ENCODE measurements around the gene MRPL18. TPM values are rescaled to one million over a fixed set of nuclear protein-coding genes. Genes with fewer than 3 reads are reported as not detected.
"Not testable (repeated sequence)": the region's sequence is repeated elsewhere in the genome, so short reads cannot be mapped to it uniquely, and the experiment has no call there.

MRPL18 gene
- total and polyA plus RNA-seq, 2 donors, result 62.8 to 85.9 TPM

GRCh38 chr6:159806021-159806458, 15.8 kb downstream of the MRPL18 start:
- no peak for DNase-seq (ENCODE audit: low read depth in 6 of 9, low spot score in 9 of 9)

GRCh38 chr6:159807150-159807858, 17.0 kb downstream of the MRPL18 start:
- no peak for DNase-seq (ENCODE audit: low read depth in 6 of 9, low spot score in 9 of 9)
- H3K27me3 ChIP-seq (ENCODE audit: control insufficient read depth in 2 of 2, insufficient read depth in 1 of 2, low read length in 1 of 2), result no peaks in the 10 kb centered on the region
- no peaks in the 10 kb centered on the region for H3K36me3 ChIP-seq (ENCODE audit: control insufficient read depth in 2 of 2, insufficient read depth in 2 of 2, low read length in 1 of 2)
- H3K9me3 ChIP-seq (ENCODE audit: control insufficient read depth in 2 of 2, insufficient read depth in 1 of 2, low read length in 1 of 2), result no peaks in the 10 kb centered on the region
- no peaks in the 10 kb centered on the region for H3K4me1 ChIP-seq (ENCODE audit: control insufficient read depth in 2 of 2, insufficient read depth in 2 of 2, low read length in 2 of 2)
- WGBS, result 98% methylated on average over 5 of the region's 5 CpGs
- no peak overlapping the region for H3K4me3 ChIP-seq (ENCODE audit: low read length in 2 of 2)
- no peak overlapping the region for H3K27ac ChIP-seq (ENCODE audit: low read depth in 1 of 2, low read length in 1 of 2)

More at GRCh38 chr6:159806021-159806458, 15.8 kb downstream of the MRPL18 start:
- H3K27ac ChIP-seq (ENCODE audit: low read depth in 1 of 2, low read length in 1 of 2), result no peak overlapping the region
- H3K4me1 ChIP-seq (ENCODE audit: control insufficient read depth in 2 of 2, insufficient read depth in 2 of 2, low read length in 2 of 2), result no peaks in the 10 kb centered on the region
- no peak overlapping the region for H3K4me3 ChIP-seq (ENCODE audit: low read length in 2 of 2)
- H3K9me3 ChIP-seq (ENCODE audit: control insufficient read depth in 2 of 2, insufficient read depth in 1 of 2, low read length in 1 of 2), result no peaks in the 10 kb centered on the region
- 96% methylated on average over 9 of the region's 9 CpGs for WGBS
- H3K27me3 ChIP-seq (ENCODE audit: control insufficient read depth in 2 of 2, insufficient read depth in 1 of 2, low read length in 1 of 2), result no peaks in the 10 kb centered on the region
- H3K36me3 ChIP-seq (ENCODE audit: control insufficient read depth in 2 of 2, insufficient read depth in 2 of 2, low read length in 1 of 2), result no peaks in the 10 kb centered on the region

DNA sequence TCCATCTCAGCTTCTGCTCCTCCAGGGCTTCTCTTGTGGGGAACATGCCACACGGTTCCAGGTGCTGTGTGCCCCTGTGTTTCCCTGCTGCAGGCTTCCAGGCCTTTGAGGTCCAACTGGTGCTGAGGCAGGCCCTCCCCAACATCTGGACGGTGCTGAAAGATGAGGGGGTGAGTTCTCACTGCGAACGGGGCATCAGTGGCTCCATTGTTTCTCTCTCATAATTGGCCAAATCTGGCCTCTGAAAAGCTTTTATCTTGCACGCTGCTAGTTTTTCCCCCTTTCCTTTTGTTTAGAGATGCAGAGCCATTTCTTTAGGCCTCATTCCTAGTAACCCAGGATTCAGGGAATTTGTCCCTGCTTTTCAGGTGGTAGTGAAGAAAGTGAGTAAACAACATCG, 18.4 kb downstream of the MRPL18 start:
- H3K27me3 ChIP-seq (ENCODE audit: control insufficient read depth in 2 of 2, insufficient read depth in 1 of 2, low read length in 1 of 2), result no peaks in the 10 kb centered on the region
- DNase-seq (ENCODE audit: low read depth in 6 of 9, low spot score in 9 of 9), result no peak
- H3K4me1 ChIP-seq (ENCODE audit: control insufficient read depth in 2 of 2, insufficient read depth in 2 of 2, low read length in 2 of 2), result no peaks in the 10 kb centered on the region
- H3K27ac ChIP-seq (ENCODE audit: low read depth in 1 of 2, low read length in 1 of 2), result no peak overlapping the region
- no peaks in the 10 kb centered on the region for H3K36me3 ChIP-seq (ENCODE audit: control insufficient read depth in 2 of 2, insufficient read depth in 2 of 2, low read length in 1 of 2)
- H3K9me3 ChIP-seq (ENCODE audit: control insufficient read depth in 2 of 2, insufficient read depth in 1 of 2, low read length in 1 of 2), result no peaks in the 10 kb centered on the region
- 88% methylated on average over 6 of the region's 6 CpGs for WGBS
- no peak overlapping the region for H3K4me3 ChIP-seq (ENCODE audit: low read length in 2 of 2)

DNA sequence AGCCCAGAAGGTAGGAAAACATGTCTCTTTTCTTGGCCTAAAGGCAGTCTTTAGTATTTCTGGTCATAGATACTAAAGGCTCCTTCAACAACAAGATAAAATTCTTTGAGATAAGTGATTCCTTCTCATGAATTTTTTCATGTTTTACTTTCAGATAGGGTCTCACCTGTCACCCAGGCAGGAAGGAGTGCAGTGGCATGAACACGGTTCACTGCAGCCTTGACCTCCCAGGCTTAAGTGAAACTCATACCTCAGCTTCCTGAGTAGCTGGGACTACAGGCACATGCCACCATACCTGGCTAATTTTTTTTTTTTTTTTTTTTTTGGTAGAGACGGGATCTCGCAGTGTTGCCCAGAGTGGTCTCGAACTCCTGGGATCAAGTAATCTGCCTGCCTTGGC, 18.9 kb downstream of the MRPL18 start:
- no peaks in the 10 kb centered on the region for H3K9me3 ChIP-seq (ENCODE audit: control insufficient read depth in 2 of 2, insufficient read depth in 1 of 2, low read length in 1 of 2)
- H3K27ac ChIP-seq (ENCODE audit: low read depth in 1 of 2, low read length in 1 of 2), result no peak overlapping the region
- H3K36me3 ChIP-seq (ENCODE audit: control insufficient read depth in 2 of 2, insufficient read depth in 2 of 2, low read length in 1 of 2), result no peaks in the 10 kb centered on the region
- WGBS, result 81% methylated on average over 4 of the region's 4 CpGs
- H3K4me3 ChIP-seq (ENCODE audit: low read length in 2 of 2), result no peak overlapping the region
- no peaks in the 10 kb centered on the region for H3K27me3 ChIP-seq (ENCODE audit: control insufficient read depth in 2 of 2, insufficient read depth in 1 of 2, low read length in 1 of 2)
- no peak for DNase-seq (ENCODE audit: low read depth in 6 of 9, low spot score in 9 of 9)
- no peaks in the 10 kb centered on the region for H3K4me1 ChIP-seq (ENCODE audit: control insufficient read depth in 2 of 2, insufficient read depth in 2 of 2, low read length in 2 of 2)

DNA sequence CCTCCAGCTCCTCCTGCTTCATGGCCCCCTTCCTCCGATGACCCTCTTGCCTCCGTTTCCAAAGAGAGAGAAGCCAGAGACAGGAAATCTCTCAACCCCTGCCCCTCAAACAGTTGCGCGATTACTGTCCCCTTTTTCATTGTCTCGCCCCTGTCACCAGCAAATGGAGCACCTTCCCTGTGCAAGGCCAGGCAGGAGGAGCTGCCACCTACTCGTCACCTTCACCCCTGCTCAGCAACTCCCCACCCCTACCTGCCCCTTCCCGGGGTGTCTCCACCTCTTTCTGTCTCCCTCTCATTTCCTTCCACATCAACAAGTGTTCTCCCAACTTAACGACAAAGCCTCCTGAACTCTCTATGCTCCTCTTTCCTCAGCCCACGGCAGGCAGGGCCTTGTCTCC, 23.5 kb downstream of the MRPL18 start:
- Histone ChIP-seq H3K4me1 (ENCODE audit: control insufficient read depth in 2 of 2, insufficient read depth in 2 of 2, low read length in 2 of 2) (peaks cover under 1 to 18% of the 10 kb centered on the region in 2 donors), H3K9me3 (ENCODE audit: control insufficient read depth in 2 of 2, insufficient read depth in 1 of 2, low read length in 1 of 2) (no peaks in the 10 kb centered on the region), H3K27me3 (ENCODE audit: control insufficient read depth in 2 of 2, insufficient read depth in 1 of 2, low read length in 1 of 2) (no peaks in the 10 kb centered on the region), H3K4me3 (ENCODE audit: low read length in 2 of 2) (no peak overlapping the region), H3K36me3 (ENCODE audit: control insufficient read depth in 2 of 2, insufficient read depth in 2 of 2, low read length in 1 of 2) (no peaks in the 10 kb centered on the region), H3K27ac (ENCODE audit: low read depth in 1 of 2, low read length in 1 of 2) (no peak overlapping the region)
- DNase-seq (ENCODE audit: low read depth in 6 of 9, low spot score in 9 of 9), result no peak
- 90% methylated on average over 9 of the region's 9 CpGs for WGBS

GRCh38 chr6:159815410-159815809, 25.1 kb downstream of the MRPL18 start:
- H3K9me3 ChIP-seq (ENCODE audit: control insufficient read depth in 2 of 2, insufficient read depth in 1 of 2, low read length in 1 of 2), result no peaks in the 10 kb centered on the region
- no peak for DNase-seq (ENCODE audit: low read depth in 6 of 9, low spot score in 9 of 9)
- H3K36me3 ChIP-seq (ENCODE audit: control insufficient read depth in 2 of 2, insufficient read depth in 2 of 2, low read length in 1 of 2), result peaks cover 0 to 3% of the 10 kb centered on the region in 2 donors
- H3K4me3 ChIP-seq (ENCODE audit: low read length in 2 of 2), result no peak overlapping the region
- H3K27me3 ChIP-seq (ENCODE audit: control insufficient read depth in 2 of 2, insufficient read depth in 1 of 2, low read length in 1 of 2), result no peaks in the 10 kb centered on the region
- WGBS, result 88% methylated on average over 6 of the region's 6 CpGs
- H3K4me1 ChIP-seq (ENCODE audit: control insufficient read depth in 2 of 2, insufficient read depth in 2 of 2, low read length in 2 of 2), result peaks cover 9 to 33% of the 10 kb centered on the region in 2 donors
- no peak overlapping the region for H3K27ac ChIP-seq (ENCODE audit: low read depth in 1 of 2, low read length in 1 of 2)

DNA sequence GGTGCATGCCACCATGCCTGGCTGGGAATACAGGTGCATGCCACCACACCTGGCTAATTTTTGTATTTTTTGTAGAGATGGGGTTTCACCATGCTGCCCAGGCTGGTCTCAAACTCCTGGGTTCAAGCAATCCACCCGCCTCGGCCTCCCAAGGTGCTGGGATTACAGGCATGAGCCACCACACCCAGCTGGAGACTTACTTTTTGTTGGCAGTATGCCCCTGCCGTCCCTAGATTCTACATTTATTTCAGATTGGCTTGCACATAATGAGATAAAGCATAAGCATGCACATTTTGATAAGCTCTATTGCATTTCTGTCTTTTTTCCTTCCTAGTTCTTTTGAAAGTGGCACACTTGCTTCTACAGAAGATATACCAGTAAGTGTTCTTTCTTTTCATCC, 26.5 kb downstream of the MRPL18 start:
- DNase-seq (ENCODE audit: low read depth in 6 of 9, low spot score in 9 of 9); H3K36me3 ChIP-seq (ENCODE audit: control insufficient read depth in 2 of 2, insufficient read depth in 2 of 2, low read length in 1 of 2); H3K9me3 ChIP-seq (ENCODE audit: control insufficient read depth in 2 of 2, insufficient read depth in 1 of 2, low read length in 1 of 2); H3K4me3 ChIP-seq (ENCODE audit: low read length in 2 of 2); H3K27ac ChIP-seq (ENCODE audit: low read depth in 1 of 2, low read length in 1 of 2); H3K27me3 ChIP-seq (ENCODE audit: control insufficient read depth in 2 of 2, insufficient read depth in 1 of 2, low read length in 1 of 2): not testable (repeated sequence)
- 92% methylated on average over 3 of the region's 3 CpGs for WGBS
- peaks cover 18 to 47% of the 10 kb centered on the region in 2 donors for H3K4me1 ChIP-seq (ENCODE audit: control insufficient read depth in 2 of 2, insufficient read depth in 2 of 2, low read length in 2 of 2)

GRCh38 chr6:159817951-159818739, 27.9 kb downstream of the MRPL18 start:
- Histone ChIP-seq H3K9me3 (ENCODE audit: control insufficient read depth in 2 of 2, insufficient read depth in 1 of 2, low read length in 1 of 2) (no peaks in the 10 kb centered on the region), H3K4me3 (ENCODE audit: low read length in 2 of 2) (no peak overlapping the region), H3K27me3 (ENCODE audit: control insufficient read depth in 2 of 2, insufficient read depth in 1 of 2, low read length in 1 of 2) (no peaks in the 10 kb centered on the region), H3K36me3 (ENCODE audit: control insufficient read depth in 2 of 2, insufficient read depth in 2 of 2, low read length in 1 of 2) (peaks cover 0 to 3% of the 10 kb centered on the region in 2 donors), H3K27ac (ENCODE audit: low read depth in 1 of 2, low read length in 1 of 2) (no peak overlapping the region), H3K4me1 (ENCODE audit: control insufficient read depth in 2 of 2, insufficient read depth in 2 of 2, low read length in 2 of 2) (peaks cover 20 to 56% of the 10 kb centered on the region in 2 donors)
- WGBS, result 83% methylated on average over 23 of the region's 23 CpGs
- DNase-seq (ENCODE audit: low read depth in 6 of 9, low spot score in 9 of 9), result no peak

- Histone ChIP-seq H3K27me3 (ENCODE audit: control insufficient read depth in 2 of 2, insufficient read depth in 1 of 2, low read length in 1 of 2) (no peaks in the 10 kb centered on the region), H3K27ac (ENCODE audit: low read depth in 1 of 2, low read length in 1 of 2) (peak overlapping the region; percentile 89 to 92), H3K36me3 (ENCODE audit: control insufficient read depth in 2 of 2, insufficient read depth in 2 of 2, low read length in 1 of 2) (peaks cover 0 to 3% of the 10 kb centered on the region in 2 donors), H3K4me3 (ENCODE audit: low read length in 2 of 2) (no peak overlapping the region), H3K4me1 (ENCODE audit: control insufficient read depth in 2 of 2, insufficient read depth in 2 of 2, low read length in 2 of 2) (peaks cover 20 to 60% of the 10 kb centered on the region in 2 donors), H3K9me3 (ENCODE audit: control insufficient read depth in 2 of 2, insufficient read depth in 1 of 2, low read length in 1 of 2) (no peaks in the 10 kb centered on the region)
- WGBS, result 88% methylated on average over 16 of the region's 16 CpGs
- DNase-seq (ENCODE audit: low read depth in 6 of 9, low spot score in 9 of 9), result no peak
These were observed 28.8 kb downstream of the MRPL18 start for GRCh38 chr6:159819098-159819497.
